A549 treated with ZK216348 at 1 μM for 4 hours (cell line): ENCODE measurements around the gene MED29. TPM values are rescaled to one million over a fixed set of nuclear protein-coding genes. Genes with fewer than 3 reads are reported as not detected.

Experiments
- total RNA-seq: library from RNA; stranded (reverse); fragments of 200-300 nt; extraction: Qiagen RNA extraction; gene quantifications from 5 replicates; pipeline ENCODE4 v1.2.3, GENCODE V29; 2022; ENCODE audit warnings: low read depth

Gene MED29
- total RNA-seq: 57.7 to 76.7 TPM (median 68.7 TPM) in 5 replicates

GRCh38 chr19:39390751-39391437 is at the start of gene MED29, which contains the start of gene PAF1:
MED29 (plus strand) TSS chr19:39391378; CDS start chr19:39391423, 45 bp downstream.
PAF1 (minus strand) TSS chr19:39391106; CDS start chr19:39390864, 242 bp downstream.

GRCh38 chr19:39341719-39342604 is 49.2 kb upstream of the MED29 start, which contains the start of gene SAMD4B:
SAMD4B (plus strand) TSS chr19:39342421; CDS start chr19:39356894, 14,473 bp downstream.

GRCh38 chr19:39406656-39407409 is 15.7 kb downstream of the MED29 start, which contains the start of gene ZFP36:
ZFP36 (plus strand) TSS chr19:39406847; CDS start chr19:39406905, 58 bp downstream.

GRCh38 chr19:39412100-39412866 is 21.1 kb downstream of the MED29 start, which contains the start of gene PLEKHG2:
PLEKHG2 (plus strand) TSS chr19:39412669; CDS start chr19:39414087, 1,418 bp downstream.

GRCh38 chr19:39435499-39436349 is 44.5 kb downstream of the MED29 start, which contains the start of gene RPS16:
RPS16 (minus strand) TSS chr19:39435949; CDS start chr19:39435895, 54 bp downstream.

GRCh38 chr19:39445196-39446111 is 54.3 kb downstream of the MED29 start, which contains the start of gene SUPT5H:
SUPT5H (plus strand) TSS chr19:39445582; CDS start chr19:39445891, 309 bp downstream.

Other genes starting within 250 kb of the MED29 start
- 1.2 to 1.8 TPM (median 1.5 TPM) in 5 replicates for gene NCCRP1, start 194.4 kb upstream of the MED29 start, total RNA-seq
- not detected in 5 replicates for gene SYCN, start 187.1 kb upstream of the MED29 start, total RNA-seq
- not detected in 5 replicates for gene IFNL3, start 146.4 kb upstream of the MED29 start, total RNA-seq
- not detected in 5 replicates for gene IFNL4, start 142.5 kb upstream of the MED29 start, total RNA-seq
- gene IFNL2, start 123.0 kb upstream of the MED29 start, total RNA-seq: not detected in 5 replicates
- gene IFNL1, start 95.0 kb upstream of the MED29 start, total RNA-seq: 0.30 TPM in 1 of 5 replicates, not detected in the others
- 5.9 to 13.6 TPM (median 12.4 TPM) in 5 replicates for gene LRFN1, start 70.5 kb upstream of the MED29 start, total RNA-seq
- 0.39 to 0.49 TPM in 2 of 5 replicates, not detected in the others for gene GMFG, start 55.3 kb upstream of the MED29 start, total RNA-seq
- gene SAMD4B, start 49.0 kb upstream of the MED29 start, total RNA-seq: 90.7 to 196 TPM (median 187 TPM) in 5 replicates
- gene PAF1, start 272 bp upstream of the MED29 start, total RNA-seq: 63.9 to 86.0 TPM (median 79.1 TPM) in 5 replicates
- gene ZFP36, start 15.5 kb downstream of the MED29 start, total RNA-seq: 102 to 201 TPM (median 151 TPM) in 5 replicates
- 43.4 to 100 TPM (median 80.1 TPM) in 5 replicates for gene PLEKHG2, start 21.3 kb downstream of the MED29 start, total RNA-seq
- gene RPS16, start 44.6 kb downstream of the MED29 start, total RNA-seq: 5,245 to 7,224 TPM (median 7,041 TPM) in 5 replicates
- 140 to 214 TPM (median 201 TPM) in 5 replicates for gene SUPT5H, start 54.2 kb downstream of the MED29 start, total RNA-seq
- 162 to 226 TPM (median 224 TPM) in 5 replicates for gene TIMM50, start 89.5 kb downstream of the MED29 start, total RNA-seq
- 7.4 to 12.3 TPM (median 10.9 TPM) in 5 replicates for gene DLL3, start 107.6 kb downstream of the MED29 start, total RNA-seq
- not detected in 5 replicates for gene SELENOV, start 123.8 kb downstream of the MED29 start, total RNA-seq
- gene EID2B, start 141.5 kb downstream of the MED29 start, total RNA-seq: 5.0 to 10.8 TPM (median 10.0 TPM) in 5 replicates
- 36.7 to 52.9 TPM (median 46.4 TPM) in 5 replicates for gene EID2, start 148.8 kb downstream of the MED29 start, total RNA-seq
- gene LGALS13, start 211.1 kb downstream of the MED29 start, total RNA-seq: not detected in 5 replicates